CD1c-positive myeloid dendritic cell (primary cell): ENCODE data around the gene UNC119.
"Not testable (repeated sequence)": the region's sequence is repeated elsewhere in the genome, so short reads cannot be mapped to it uniquely, and the experiment has no call there.

Source experiments
- DNase-seq: peaks from one replicate; pipeline ENCODE4 v3.0.0-alpha.2; 2016; ENCODE audit errors: extremely low spot score

Gene UNC119

GRCh38 chr17:28522281-28522680 is 30.1 kb downstream of the UNC119 start:
- DNase-seq, result not testable (repeated sequence)

GRCh38 chr17:28521311-28522085 is 30.9 kb downstream of the UNC119 start:
- DNase-seq, result no peak

GRCh38 chr17:28520687-28521086 is 31.7 kb downstream of the UNC119 start:
- no peak for DNase-seq

- no peak for DNase-seq
Measured at GRCh38 chr17:28519236-28519635, 33.2 kb downstream of the UNC119 start.

GRCh38 chr17:28518578-28518977 is 33.8 kb downstream of the UNC119 start:
- DNase-seq, result no peak

- DNase-seq, result peak; percentile 56
Measured at GRCh38 chr17:28518132-28518531, 34.3 kb downstream of the UNC119 start.

GRCh38 chr17:28515518-28515917 is 36.9 kb downstream of the UNC119 start:
- no peak for DNase-seq

- no peak for DNase-seq
Measured at GRCh38 chr17:28514561-28515002, 37.8 kb downstream of the UNC119 start.

GRCh38 chr17:28513476-28513875 is 38.9 kb downstream of the UNC119 start:
- DNase-seq, result no peak

GRCh38 chr17:28511858-28512461 is 40.5 kb downstream of the UNC119 start:
- no peak for DNase-seq

GRCh38 chr17:28509789-28510188 is 42.6 kb downstream of the UNC119 start:
- DNase-seq, result peak; percentile 77

- DNase-seq, result no peak
Measured at GRCh38 chr17:28508211-28508724, 44.2 kb downstream of the UNC119 start.

GRCh38 chr17:28507567-28508203 is 44.7 kb downstream of the UNC119 start:
- no peak for DNase-seq

- no peak for DNase-seq
Measured at GRCh38 chr17:28506763-28507487, 45.5 kb downstream of the UNC119 start.

GRCh38 chr17:28505986-28506665 is 46.3 kb downstream of the UNC119 start, which contains the start of gene FOXN1:
FOXN1 (plus strand) TSS chr17:28506348; CDS start chr17:28523970, 17,622 bp downstream.
- DNase-seq, result no peak

- no peak for DNase-seq
Measured at GRCh38 chr17:28503420-28503819, 49.0 kb downstream of the UNC119 start.

- no peak for DNase-seq
Measured at GRCh38 chr17:28501421-28502284, 50.8 kb downstream of the UNC119 start.

GRCh38 chr17:28500712-28501379 is 51.6 kb downstream of the UNC119 start:
- no peak for DNase-seq

- DNase-seq, result no peak
Measured at GRCh38 chr17:28499684-28500357, 52.6 kb downstream of the UNC119 start.
